NB4 (cell line): Measurements from ENCODE around the gene CRYBB1.

Experiments
- POLR2A ChIP-seq: IDR thresholded peaks from 2 replicates; pipeline ENCODE4 v1.6.1; 2011; ENCODE audit warnings: mild to moderate bottlenecking; ENCODE audit not compliant: insufficient read length; ENCODE audit errors: extremely low read depth
- TF ChIP-seq, protein P1 (sequence below): IDR thresholded peaks from one replicate; pipeline ENCODE4 v1.5.1; 2012; ENCODE audit warnings: low read depth, low read length

DNA sequence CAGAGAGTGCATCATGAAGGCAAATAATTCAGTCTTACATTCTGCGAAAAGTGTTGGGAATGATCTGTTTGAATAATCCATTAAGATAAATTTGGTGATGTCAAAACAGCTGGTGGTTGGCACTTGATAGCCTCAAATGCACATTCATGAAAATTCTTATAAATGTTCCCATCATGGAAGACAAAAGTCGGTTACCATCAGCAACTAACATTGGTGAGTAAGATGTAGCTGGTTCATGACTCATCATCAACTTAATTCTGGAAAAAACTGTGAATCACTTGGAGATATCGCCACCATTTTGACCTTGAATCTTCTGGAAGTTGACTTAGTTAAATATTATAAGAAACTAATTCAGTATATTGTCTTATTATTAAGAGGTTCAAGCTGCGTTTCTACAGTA, 11.2 kb downstream of the CRYBB1 start:
- TF ChIP-seq, protein P1, sequence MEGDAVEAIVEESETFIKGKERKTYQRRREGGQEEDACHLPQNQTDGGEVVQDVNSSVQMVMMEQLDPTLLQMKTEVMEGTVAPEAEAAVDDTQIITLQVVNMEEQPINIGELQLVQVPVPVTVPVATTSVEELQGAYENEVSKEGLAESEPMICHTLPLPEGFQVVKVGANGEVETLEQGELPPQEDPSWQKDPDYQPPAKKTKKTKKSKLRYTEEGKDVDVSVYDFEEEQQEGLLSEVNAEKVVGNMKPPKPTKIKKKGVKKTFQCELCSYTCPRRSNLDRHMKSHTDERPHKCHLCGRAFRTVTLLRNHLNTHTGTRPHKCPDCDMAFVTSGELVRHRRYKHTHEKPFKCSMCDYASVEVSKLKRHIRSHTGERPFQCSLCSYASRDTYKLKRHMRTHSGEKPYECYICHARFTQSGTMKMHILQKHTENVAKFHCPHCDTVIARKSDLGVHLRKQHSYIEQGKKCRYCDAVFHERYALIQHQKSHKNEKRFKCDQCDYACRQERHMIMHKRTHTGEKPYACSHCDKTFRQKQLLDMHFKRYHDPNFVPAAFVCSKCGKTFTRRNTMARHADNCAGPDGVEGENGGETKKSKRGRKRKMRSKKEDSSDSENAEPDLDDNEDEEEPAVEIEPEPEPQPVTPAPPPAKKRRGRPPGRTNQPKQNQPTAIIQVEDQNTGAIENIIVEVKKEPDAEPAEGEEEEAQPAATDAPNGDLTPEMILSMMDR = no peak
- TF ChIP-seq POLR2A = no peak
